CD4-positive, alpha-beta T cell treated with Interleukin-4 for 1 hour (primary cell): ENCODE data around the gene TIMM13.
"Not testable (repeated sequence)": the region's sequence is repeated elsewhere in the genome, so short reads cannot be mapped to it uniquely, and the experiment has no call there.

Experiments
- DNase-seq, 2 donors: peaks; one replicate each; pipeline ENCODE4 v3.0.0-alpha.2; 2020 to 2022

The TIMM13 gene

GRCh38 chr19:2413159-2413558 is 14.2 kb downstream of the TIMM13 start:
- DNase-seq: no peak

GRCh38 chr19:2412449-2412848 is 14.9 kb downstream of the TIMM13 start:
- DNase-seq: no peak

GRCh38 chr19:2411709-2412108 is 15.7 kb downstream of the TIMM13 start:
- DNase-seq: no peak

- no peak for DNase-seq
Measured at GRCh38 chr19:2410023-2410422, 17.4 kb downstream of the TIMM13 start.

GRCh38 chr19:2409352-2409912 is 18.0 kb downstream of the TIMM13 start:
- DNase-seq: no peak

GRCh38 chr19:2408247-2408646 is 19.1 kb downstream of the TIMM13 start:
- DNase-seq: no peak

- no peak for DNase-seq
Measured at GRCh38 chr19:2399582-2399981, 27.8 kb downstream of the TIMM13 start.

- DNase-seq: no peak
Measured at GRCh38 chr19:2398735-2399305, 28.6 kb downstream of the TIMM13 start.

GRCh38 chr19:2397173-2397572 is 30.2 kb downstream of the TIMM13 start:
- not testable (repeated sequence) for DNase-seq

- not testable (repeated sequence) for DNase-seq
Measured at GRCh38 chr19:2395293-2395829, 32.0 kb downstream of the TIMM13 start.

- peak in 1 of 2 donors; percentile 33 for DNase-seq
Measured at GRCh38 chr19:2394442-2395292, 32.7 kb downstream of the TIMM13 start.

- DNase-seq: peak in 1 of 2 donors; percentile 9
Measured at GRCh38 chr19:2394054-2394441, 33.3 kb downstream of the TIMM13 start.

GRCh38 chr19:2392899-2393298 is 34.5 kb downstream of the TIMM13 start:
- peak in 1 of 2 donors; percentile 27 for DNase-seq

GRCh38 chr19:2392366-2392765 is 35.0 kb downstream of the TIMM13 start:
- no peak for DNase-seq

- DNase-seq: peak; percentile 64 to 72
Measured at GRCh38 chr19:2391118-2391725, 36.2 kb downstream of the TIMM13 start.

GRCh38 chr19:2389594-2389993 is 37.8 kb downstream of the TIMM13 start:
- DNase-seq: no peak

- DNase-seq: no peak
Measured at GRCh38 chr19:2387367-2388288, 39.8 kb downstream of the TIMM13 start.

GRCh38 chr19:2385053-2385721 is 42.2 kb downstream of the TIMM13 start:
- DNase-seq: no peak

- DNase-seq: no peak
Measured at GRCh38 chr19:2382530-2383222, 44.7 kb downstream of the TIMM13 start.

GRCh38 chr19:2381148-2381820 is 46.1 kb downstream of the TIMM13 start:
- DNase-seq: no peak
